SK-N-MC (cell line): ENCODE results near the gene TBC1D14.

Experiments used
- FOXP2 ChIP-seq: optimal IDR thresholded peaks from 2 replicates; pipeline ENCODE3; 2011; ENCODE audit warnings: mild to moderate bottlenecking, moderate library complexity; ENCODE audit not compliant: insufficient read depth; ENCODE audit errors: extremely low read length, control extremely low read depth
- POLR2AphosphoS5 ChIP-seq: IDR thresholded peaks from 2 replicates; pipeline ENCODE4 v1.6.1; 2012; ENCODE audit warnings: mild to moderate bottlenecking, low read depth, low read length, borderline replicate concordance

DNA sequence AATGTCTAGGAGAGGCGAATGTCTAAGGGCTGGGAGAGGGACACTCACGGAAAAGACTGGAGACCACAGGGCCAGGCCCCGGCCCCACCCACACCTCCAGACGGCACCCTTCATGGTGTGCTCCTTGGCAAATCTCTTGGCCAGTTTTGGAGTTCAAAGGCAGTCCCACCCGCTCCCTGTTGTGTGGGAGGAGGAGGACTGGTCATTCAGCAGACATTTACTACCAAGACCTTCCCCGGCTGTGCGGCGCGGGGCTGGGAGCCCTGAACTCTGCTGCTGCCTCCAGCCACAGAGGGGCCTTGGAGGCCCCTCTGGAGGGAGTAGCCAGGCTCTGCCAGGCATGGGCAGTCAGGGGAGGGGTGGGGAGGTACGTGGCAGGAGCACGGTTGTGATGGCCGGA is 8.7 kb upstream of the TBC1D14 start:
- TF ChIP-seq FOXP2 (no peak), POLR2AphosphoS5 (no peak)
